Stimulated activated CD8-positive, alpha-beta memory T cell treated with anti-CD3 and anti-CD28 coated beads, Interleukin-4, amount 100 ng/mL, for 24 hours (primary cell): ENCODE results near the gene PTRH2.
"Not testable (repeated sequence)": the region's sequence is repeated elsewhere in the genome, so short reads cannot be mapped to it uniquely, and the experiment has no call there.

ENCODE experiments used
- DNase-seq: peaks from one replicate; pipeline ENCODE4 v3.0.0-alpha.2; 2020; ENCODE audit warnings: low read depth

PTRH2 gene

GRCh38 chr17:59669411-59669810 is 37.8 kb downstream of the PTRH2 start:
- no peak for DNase-seq

- no peak for DNase-seq
These were observed 38.4 kb downstream of the PTRH2 start for GRCh38 chr17:59668816-59669215.

DNA sequence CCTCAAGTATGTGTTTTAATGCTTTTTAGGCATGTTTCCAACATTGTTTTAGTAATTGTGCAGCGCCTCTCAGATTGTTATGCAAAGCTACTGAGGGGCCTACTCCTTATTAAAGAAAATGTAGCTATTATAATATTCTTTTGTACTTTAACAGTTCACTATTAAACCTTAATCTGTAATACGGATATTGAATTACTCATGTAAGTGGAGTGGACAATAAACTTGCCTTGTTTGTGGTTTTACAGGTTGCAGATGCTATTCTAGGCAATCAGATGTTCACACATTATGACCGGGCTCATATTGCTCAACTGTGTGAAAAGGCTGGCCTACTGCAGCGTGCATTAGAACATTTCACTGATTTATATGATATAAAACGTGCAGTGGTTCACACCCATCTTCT is 41.0 kb downstream of the PTRH2 start:
- no peak for DNase-seq

DNA sequence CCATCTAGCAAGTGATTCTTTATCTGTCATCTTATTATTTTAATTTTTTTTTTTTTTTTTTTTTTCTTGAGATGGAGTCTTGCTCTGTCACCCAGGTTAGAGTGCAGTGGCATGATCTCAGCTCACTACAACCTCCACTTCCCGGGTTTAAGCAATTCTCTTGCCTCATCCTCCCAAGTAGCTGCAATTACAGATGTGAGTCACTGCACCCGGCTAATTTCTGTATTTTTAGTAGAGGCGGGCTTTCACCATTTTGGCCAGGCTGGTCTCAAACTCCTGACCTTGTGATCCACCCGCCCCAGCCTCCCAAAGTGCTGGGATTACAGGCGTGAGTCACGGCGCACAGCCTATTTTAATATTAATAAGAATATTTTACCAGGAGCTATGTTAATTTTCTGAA is 50.6 kb downstream of the PTRH2 start:
- not testable (repeated sequence) for DNase-seq

GRCh38 chr17:59652119-59652518 is 55.1 kb downstream of the PTRH2 start:
- DNase-seq, result no peak

DNA sequence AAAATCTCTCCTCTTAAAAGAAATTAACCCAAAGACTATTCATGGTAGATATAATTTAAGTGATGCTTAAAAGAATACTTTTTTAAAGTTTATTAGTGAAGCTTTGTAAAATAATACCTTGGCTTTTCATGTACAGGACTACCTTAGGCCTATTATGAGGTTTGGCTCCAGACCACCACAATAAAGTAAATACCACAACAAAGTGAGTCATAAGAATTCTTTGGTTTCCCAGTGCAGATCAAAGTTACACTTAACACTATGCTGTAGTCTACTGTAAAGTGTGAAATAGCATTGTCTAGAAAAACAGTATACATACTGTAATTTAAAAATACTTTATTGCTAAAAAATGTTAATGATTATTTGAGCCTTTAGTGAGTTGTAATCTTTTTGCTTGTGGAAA is 55.9 kb downstream of the PTRH2 start:
- no peak for DNase-seq

DNA sequence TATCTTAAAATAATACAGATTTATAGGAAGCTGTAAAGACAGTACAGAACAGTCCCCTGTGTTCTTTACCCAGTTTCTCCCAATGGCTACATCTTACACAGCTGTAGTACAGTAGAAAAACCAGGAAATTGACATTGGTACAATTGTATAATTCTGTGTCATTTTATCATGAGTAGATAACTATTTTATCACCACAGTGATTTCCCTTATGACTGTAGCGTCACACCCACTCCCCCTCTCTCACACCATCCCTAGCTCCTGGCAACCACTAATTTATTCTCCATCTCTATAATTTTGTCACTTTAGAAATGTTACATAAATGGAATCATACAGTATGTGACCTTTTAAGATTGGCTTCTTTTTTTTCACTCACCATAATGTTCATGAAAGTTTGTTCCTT is 56.6 kb downstream of the PTRH2 start:
- DNase-seq, result no peak

- DNase-seq, result no peak
These were observed 57.3 kb downstream of the PTRH2 start for GRCh38 chr17:59649886-59650285.
